ENCODE measurements around the gene GULP1.

Gene GULP1

DNA sequence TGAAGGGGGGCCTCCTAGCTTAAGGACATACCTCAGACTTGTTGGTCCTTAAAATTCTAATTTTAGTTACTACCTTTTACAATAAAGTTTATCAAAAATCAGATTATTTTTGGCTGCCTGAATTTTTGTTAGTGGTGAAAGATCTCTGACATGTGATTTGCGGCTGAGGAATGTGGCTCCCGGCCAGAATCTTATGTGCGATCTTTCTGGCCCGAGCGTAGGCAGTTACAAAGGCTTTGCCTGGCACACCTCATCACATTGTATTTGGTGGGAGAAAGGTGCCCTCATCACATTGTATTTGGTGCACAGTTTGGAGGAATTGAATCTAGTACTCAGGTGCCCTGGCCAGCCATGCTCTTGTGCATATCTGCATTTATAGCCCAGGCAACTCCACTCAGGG is 289.1 kb downstream of the GULP1 start:
- no peak for DNase-seq (ENCODE audit: low spot score)
- TF ChIP-seq, protein P1, sequence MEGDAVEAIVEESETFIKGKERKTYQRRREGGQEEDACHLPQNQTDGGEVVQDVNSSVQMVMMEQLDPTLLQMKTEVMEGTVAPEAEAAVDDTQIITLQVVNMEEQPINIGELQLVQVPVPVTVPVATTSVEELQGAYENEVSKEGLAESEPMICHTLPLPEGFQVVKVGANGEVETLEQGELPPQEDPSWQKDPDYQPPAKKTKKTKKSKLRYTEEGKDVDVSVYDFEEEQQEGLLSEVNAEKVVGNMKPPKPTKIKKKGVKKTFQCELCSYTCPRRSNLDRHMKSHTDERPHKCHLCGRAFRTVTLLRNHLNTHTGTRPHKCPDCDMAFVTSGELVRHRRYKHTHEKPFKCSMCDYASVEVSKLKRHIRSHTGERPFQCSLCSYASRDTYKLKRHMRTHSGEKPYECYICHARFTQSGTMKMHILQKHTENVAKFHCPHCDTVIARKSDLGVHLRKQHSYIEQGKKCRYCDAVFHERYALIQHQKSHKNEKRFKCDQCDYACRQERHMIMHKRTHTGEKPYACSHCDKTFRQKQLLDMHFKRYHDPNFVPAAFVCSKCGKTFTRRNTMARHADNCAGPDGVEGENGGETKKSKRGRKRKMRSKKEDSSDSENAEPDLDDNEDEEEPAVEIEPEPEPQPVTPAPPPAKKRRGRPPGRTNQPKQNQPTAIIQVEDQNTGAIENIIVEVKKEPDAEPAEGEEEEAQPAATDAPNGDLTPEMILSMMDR (IDR thresholded peaks at IDR 0.05), result no peak
- no peak overlapping the region for H3K4me3 ChIP-seq
- no peak overlapping the region for H3K27ac ChIP-seq

DNA sequence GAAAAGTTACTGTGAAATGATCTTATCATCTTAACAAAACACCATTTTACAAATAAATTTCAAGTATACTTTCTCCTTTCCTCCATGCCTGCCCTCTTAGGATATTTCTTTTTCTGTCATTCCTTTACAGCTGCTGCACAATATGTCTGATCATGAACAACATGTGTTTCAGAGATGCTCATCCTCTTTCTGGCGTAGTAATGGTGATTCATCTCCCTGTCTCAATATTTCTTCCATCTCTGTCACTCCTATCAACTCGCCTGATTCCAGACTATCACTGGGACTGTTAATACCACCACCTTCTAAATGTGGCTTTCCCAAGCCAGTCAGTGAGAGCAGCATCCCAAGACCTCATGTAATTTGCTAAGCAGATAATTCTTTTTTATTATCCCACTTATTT is 290.5 kb downstream of the GULP1 start:
- DNase-seq (ENCODE audit: low spot score), result no peak
- Histone ChIP-seq H3K27ac (no peak overlapping the region), H3K4me3 (no peak overlapping the region)
- TF ChIP-seq, protein P1 (IDR thresholded peaks at IDR 0.05), result no peak

DNA sequence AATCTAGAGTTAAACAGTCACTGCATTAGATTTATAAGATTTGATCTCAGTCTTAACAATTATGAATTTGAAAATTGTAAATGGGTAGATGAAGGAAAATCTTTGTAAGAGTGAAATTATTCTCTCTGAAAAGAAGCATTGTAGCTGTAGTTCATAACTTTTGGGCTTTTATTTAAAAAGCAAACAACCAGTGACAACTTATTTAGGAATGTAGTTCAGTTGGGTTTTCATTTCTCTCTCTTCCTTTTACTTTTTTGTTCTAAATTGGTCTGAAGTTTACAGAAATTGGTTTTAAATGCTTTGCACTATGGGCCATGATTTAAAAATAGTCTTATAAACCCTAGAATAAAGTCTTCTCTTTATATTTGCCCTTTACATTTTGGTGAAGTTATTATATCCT is 296.6 kb downstream of the GULP1 start:
- H3K4me3 ChIP-seq, result no peak overlapping the region
- DNase-seq (ENCODE audit: low spot score), result no peak
- H3K27ac ChIP-seq, result no peak overlapping the region
- TF ChIP-seq, protein P1 (IDR thresholded peaks at IDR 0.05), result no peak

DNA sequence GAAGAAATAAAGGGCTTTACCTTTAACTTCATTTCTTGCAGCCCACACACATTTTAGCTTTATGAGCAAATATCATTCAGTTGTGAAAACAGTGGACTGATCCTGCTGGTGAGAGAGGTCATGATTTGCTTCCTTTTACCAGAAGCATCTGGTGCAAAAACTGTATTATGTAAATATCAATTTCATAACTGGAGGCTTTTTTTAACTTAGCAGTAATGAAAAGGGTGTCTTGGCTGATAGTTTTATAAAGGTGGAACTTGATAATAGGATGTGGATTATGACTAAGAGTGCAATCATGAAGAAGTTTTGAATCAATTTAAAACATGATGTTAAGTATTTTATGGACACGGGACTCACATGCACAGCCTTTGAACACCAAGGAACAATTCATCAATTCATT is 304.4 kb downstream of the GULP1 start:
- no peak for DNase-seq (ENCODE audit: low spot score)
- Histone ChIP-seq H3K27ac (peak overlapping the region in 1 of 2 donors; percentile 47), H3K4me3 (no peak overlapping the region)
- TF ChIP-seq, protein P1 (IDR thresholded peaks at IDR 0.05), result no peak

DNA sequence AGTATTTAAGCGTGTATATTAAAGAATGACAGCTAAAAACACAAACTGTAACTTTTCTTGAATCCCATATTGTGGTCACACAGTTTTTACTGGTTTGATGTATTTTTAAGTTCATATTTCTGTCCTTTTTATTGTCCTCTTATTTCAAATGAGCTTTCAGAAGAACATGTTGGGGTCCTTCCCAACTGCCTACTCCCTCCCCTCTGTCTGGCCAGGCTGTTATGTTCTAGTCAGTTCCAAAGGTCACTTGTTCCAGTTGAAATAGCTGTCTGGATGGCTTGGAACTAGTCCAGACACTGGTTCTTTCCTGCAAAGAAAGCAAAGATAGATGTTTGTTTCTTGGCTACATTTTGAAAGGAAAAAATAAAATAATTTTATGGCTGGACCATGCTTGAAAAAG is 306.9 kb downstream of the GULP1 start:
- TF ChIP-seq, protein P1 (IDR thresholded peaks at IDR 0.05), result no peak
- H3K4me3 ChIP-seq, result no peak overlapping the region
- DNase-seq (ENCODE audit: low spot score), result no peak
- H3K27ac ChIP-seq, result peak overlapping the region; percentile 16 to 80

DNA sequence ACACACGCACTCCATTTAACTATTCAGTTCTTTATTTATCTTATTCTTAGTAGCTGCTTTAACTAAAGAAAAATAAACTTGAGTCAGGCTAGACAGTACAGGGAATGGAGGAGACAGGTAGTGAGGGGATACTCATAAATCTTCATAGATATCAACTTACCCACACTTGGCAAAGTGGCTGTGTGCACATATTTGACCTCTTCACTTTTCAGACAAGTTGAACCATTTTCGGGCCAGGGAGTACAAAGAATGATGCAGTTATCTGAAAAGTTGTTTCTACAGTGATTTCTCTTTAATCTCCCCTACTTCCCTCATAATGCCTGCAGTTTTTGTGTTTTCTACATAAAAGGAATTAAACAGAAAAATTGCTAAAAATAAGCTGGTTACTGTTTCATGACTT is 307.5 kb downstream of the GULP1 start:
- H3K4me3 ChIP-seq, result no peak overlapping the region
- peak overlapping the region; percentile 36 to 81 for H3K27ac ChIP-seq
- TF ChIP-seq, protein P1 (IDR thresholded peaks at IDR 0.05), result no peak
- DNase-seq (ENCODE audit: low spot score), result no peak

DNA sequence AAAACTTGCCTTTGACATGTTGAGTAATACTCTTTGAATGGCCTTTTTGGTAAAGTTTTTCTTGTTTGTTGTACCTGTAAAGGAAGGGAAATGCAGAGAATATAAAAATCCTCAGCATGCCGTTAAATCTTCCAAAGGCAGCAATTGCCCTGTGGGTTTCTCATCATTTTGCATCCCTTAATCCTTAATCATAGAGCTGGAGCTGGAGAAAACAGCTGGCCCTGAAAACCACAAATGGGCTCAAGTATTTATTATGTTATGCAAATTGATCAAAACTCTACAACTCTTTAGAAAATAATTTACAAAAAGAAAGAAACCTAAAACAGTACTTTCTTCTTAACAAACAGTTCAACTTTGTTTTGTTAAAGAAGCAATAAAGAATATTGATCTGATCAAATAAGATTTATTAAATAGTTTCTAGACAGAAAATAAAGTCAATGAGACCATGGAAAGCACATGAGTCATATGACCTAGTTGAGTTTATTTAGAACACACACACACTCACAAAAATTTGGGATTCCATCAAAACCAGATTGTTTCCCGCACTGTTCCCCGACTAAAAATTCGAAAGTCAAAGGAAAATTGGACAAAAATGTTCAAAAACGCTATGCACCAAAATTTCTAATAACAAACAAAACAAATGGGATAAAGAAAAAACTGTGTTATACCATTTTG is 309.0 kb downstream of the GULP1 start:
- no peak for DNase-seq (ENCODE audit: low spot score)
- Histone ChIP-seq H3K4me3 (no peak overlapping the region), H3K27ac (peak overlapping the region; percentile 36 to 42)
- TF ChIP-seq, protein P1 (IDR thresholded peaks at IDR 0.05), result no peak

Measured in coronary artery (tissue), 2 donors.